HEK293 (cell line): Measurements from ENCODE around the gene SPIB.
A peak's percentile ranks its signal among the peaks of the same experiment; 100 is the strongest.

Experiments
- CTCF ChIA-PET: fragments of 350-600 bp; formaldehyde crosslinking; extraction: SDS; loops from one replicate; lab custom pipeline; 2021; ENCODE audit warnings: antibody characterized with exemption; lab: Yijun Ruan, JAX
- POLR2A ChIA-PET: fragments of 300-600 bp; formaldehyde crosslinking; extraction: SDS; loops from one replicate; lab custom pipeline; 2020; ENCODE audit warnings: antibody characterized with exemption, inconsistent platforms; lab: Yijun Ruan, JAX
- H3K27ac ChIP-seq: fragments of 200-500 bp; sonication (Bioruptor generic); 2 replicates; pipeline ENCODE4 v1.5.1; 2014; ENCODE audit warnings: low read depth, low read length, control low read depth, inconsistent platforms; ENCODE audit errors: extremely low read depth
- H3K36me3 ChIP-seq, 2 experiments: fragments of 200-500 bp in 1 of 2; sonication (Bioruptor generic) in 1 of 2; 1 replicate in 1 of 2; 2 replicates in 1 of 2; pipeline ENCODE4 v1.5.1; 2014 to 2017; ENCODE audit warnings: inconsistent platforms in 2 of 2, low read length in 2 of 2; ENCODE audit not compliant: control insufficient read depth in 2 of 2, insufficient read depth in 1 of 2
- H3K4me1 ChIP-seq: fragments of 200-500 bp; sonication (Bioruptor generic); 2 replicates; pipeline ENCODE4 v1.5.1; 2014; ENCODE audit warnings: mild to moderate bottlenecking, low read length, inconsistent platforms; ENCODE audit not compliant: control insufficient read depth, insufficient read depth
- H3K4me3 ChIP-seq: 2 replicates; pipeline ENCODE4 v1.5.1; 2011; ENCODE audit warnings: low read depth, mild to moderate bottlenecking, control low read depth, low read length, moderate library complexity
- H3K9me3 ChIP-seq: fragments of 200-500 bp; sonication (Bioruptor generic); 2 replicates; pipeline ENCODE4 v1.5.1; 2014; ENCODE audit warnings: low read depth, low read length, inconsistent platforms; ENCODE audit not compliant: control insufficient read depth, insufficient read depth
- GLIS1 ChIP-seq: fragments of 450-650 bp; formaldehyde crosslinking; IDR thresholded peaks from 2 replicates; pipeline ENCODE4 v1.5.1; 2016; ENCODE audit warnings: missing biosample characterization, missing genetic modification characterization
- KLF16 ChIP-seq: fragments of 450-650 bp; formaldehyde crosslinking; IDR thresholded peaks from 2 replicates; pipeline ENCODE4 v1.5.1; 2017; ENCODE audit warnings: missing biosample characterization, missing genetic modification characterization
- KLF7 ChIP-seq: fragments of 450-650 bp; formaldehyde crosslinking; IDR thresholded peaks from 2 replicates; pipeline ENCODE4 v1.5.1; 2016; ENCODE audit warnings: missing biosample characterization, missing genetic modification characterization, borderline replicate concordance
- MYNN ChIP-seq: fragments of 450-650 bp; formaldehyde crosslinking; IDR thresholded peaks from 2 replicates; pipeline ENCODE4 v1.5.1; 2016; ENCODE audit warnings: missing biosample characterization, missing genetic modification characterization, borderline replicate concordance
- OVOL3 ChIP-seq: fragments of 450-650 bp; formaldehyde crosslinking; IDR thresholded peaks from 2 replicates; pipeline ENCODE4 v1.5.1; 2016; ENCODE audit warnings: missing biosample characterization, missing genetic modification characterization
- ZNF221 ChIP-seq: fragments of 450-650 bp; formaldehyde crosslinking; IDR thresholded peaks from 2 replicates; pipeline ENCODE4 v1.5.1; 2017; ENCODE audit warnings: missing biosample characterization, missing genetic modification characterization, borderline replicate concordance
- ZNF239 ChIP-seq: fragments of 450-650 bp; formaldehyde crosslinking; IDR thresholded peaks from 2 replicates; pipeline ENCODE4 v1.5.1; 2016; ENCODE audit warnings: missing biosample characterization, missing genetic modification characterization
- ZNF248 ChIP-seq: fragments of 450-650 bp; formaldehyde crosslinking; IDR thresholded peaks from 2 replicates; pipeline ENCODE4 v1.5.1; 2017; ENCODE audit warnings: missing biosample characterization, missing genetic modification characterization
- ZNF324 ChIP-seq: fragments of 450-650 bp; formaldehyde crosslinking; IDR thresholded peaks from 2 replicates; pipeline ENCODE4 v1.5.1; 2016; ENCODE audit warnings: missing biosample characterization, missing genetic modification characterization
- ZNF426 ChIP-seq: fragments of 450-650 bp; formaldehyde crosslinking; IDR thresholded peaks from 2 replicates; pipeline ENCODE4 v1.5.1; 2017; ENCODE audit warnings: missing biosample characterization, missing genetic modification characterization, mild to moderate bottlenecking, inconsistent platforms, moderate library complexity
- ZNF473 ChIP-seq: fragments of 450-650 bp; formaldehyde crosslinking; IDR thresholded peaks from 2 replicates; pipeline ENCODE4 v1.5.1; 2017; ENCODE audit warnings: missing biosample characterization, missing genetic modification characterization
- ZNF48 ChIP-seq: fragments of 450-650 bp; formaldehyde crosslinking; IDR thresholded peaks from 2 replicates; pipeline ENCODE4 v1.5.1; 2016; ENCODE audit warnings: missing biosample characterization, missing genetic modification characterization
- ZNF521 ChIP-seq: fragments of 450-650 bp; formaldehyde crosslinking; IDR thresholded peaks from 2 replicates; pipeline ENCODE4 v1.5.1; 2017; ENCODE audit warnings: missing biosample characterization, mild to moderate bottlenecking, missing genetic modification characterization
- ZNF548 ChIP-seq: fragments of 450-650 bp; formaldehyde crosslinking; IDR thresholded peaks from 2 replicates; pipeline ENCODE4 v1.5.1; 2016; ENCODE audit warnings: missing biosample characterization, missing genetic modification characterization
- ZNF549 ChIP-seq: fragments of 450-650 bp; IDR thresholded peaks from 2 replicates; pipeline ENCODE4 v1.5.1; 2018; ENCODE audit warnings: missing biosample characterization, missing genetic modification characterization, mild to moderate bottlenecking, inconsistent platforms, moderate library complexity
- ZNF596 ChIP-seq: fragments of 450-650 bp; IDR thresholded peaks from 2 replicates; pipeline ENCODE4 v1.5.0; 2018; ENCODE audit warnings: missing biosample characterization, mild to moderate bottlenecking, missing genetic modification characterization, moderate library complexity
- ZNF624 ChIP-seq: fragments of 450-650 bp; formaldehyde crosslinking; IDR thresholded peaks from 2 replicates; pipeline ENCODE4 v1.5.1; 2017; ENCODE audit warnings: missing biosample characterization, missing genetic modification characterization
- ZNF626 ChIP-seq: fragments of 450-650 bp; sonication (Bioruptor Pico); formaldehyde crosslinking; IDR thresholded peaks from 2 replicates; pipeline ENCODE4 v1.5.1; 2018; ENCODE audit warnings: missing biosample characterization, missing genetic modification characterization, inconsistent platforms
- ZNF629 ChIP-seq: fragments of 450-650 bp; formaldehyde crosslinking; IDR thresholded peaks from 2 replicates; pipeline ENCODE4 v1.5.1; 2017; ENCODE audit warnings: missing biosample characterization, missing genetic modification characterization
- ZNF658 ChIP-seq: fragments of 450-650 bp; formaldehyde crosslinking; IDR thresholded peaks from 2 replicates; pipeline ENCODE4; 2016; ENCODE audit warnings: missing biosample characterization, missing genetic modification characterization
- ZNF660 ChIP-seq: fragments of 450-650 bp; IDR thresholded peaks from 2 replicates; pipeline ENCODE4 v1.5.1; 2018; ENCODE audit warnings: missing biosample characterization, mild to moderate bottlenecking, missing genetic modification characterization
- ZNF76 ChIP-seq: fragments of 450-650 bp; formaldehyde crosslinking; IDR thresholded peaks from 2 replicates; pipeline ENCODE4; 2016; ENCODE audit warnings: low read depth, missing biosample characterization, missing genetic modification characterization, borderline replicate concordance
- ZNF776 ChIP-seq: fragments of 450-650 bp; formaldehyde crosslinking; IDR thresholded peaks from 2 replicates; pipeline ENCODE4 v1.5.0; 2017; ENCODE audit warnings: missing biosample characterization, missing genetic modification characterization, borderline replicate concordance
- ZNF792 ChIP-seq: fragments of 450-650 bp; formaldehyde crosslinking; IDR thresholded peaks from 2 replicates; pipeline ENCODE4 v1.5.1; 2016; ENCODE audit warnings: missing biosample characterization, missing genetic modification characterization
- ZSCAN30 ChIP-seq: fragments of 450-650 bp; IDR thresholded peaks from 2 replicates; pipeline ENCODE4 v1.5.1; 2018; ENCODE audit warnings: missing biosample characterization, mild to moderate bottlenecking, missing genetic modification characterization, moderate library complexity
- TF ChIP-seq, protein P1 (sequence below): fragments of 450-650 bp; formaldehyde crosslinking; IDR thresholded peaks from 2 replicates; pipeline ENCODE4 v1.5.1; 2017; ENCODE audit warnings: missing biosample characterization, missing genetic modification characterization
- TF ChIP-seq, protein P2 (sequence below): fragments of 450-650 bp; formaldehyde crosslinking; IDR thresholded peaks from 2 replicates; pipeline ENCODE4 v1.5.1; 2016; ENCODE audit warnings: missing biosample characterization, missing genetic modification characterization, borderline replicate concordance
- TF ChIP-seq, protein P3 (sequence below): fragments of 450-650 bp; formaldehyde crosslinking; IDR thresholded peaks from 2 replicates; pipeline ENCODE4 v1.5.1; 2016; ENCODE audit warnings: missing biosample characterization, missing genetic modification characterization
- TF ChIP-seq, protein P4 (sequence below): fragments of 450-650 bp; formaldehyde crosslinking; conservative IDR thresholded peaks from 2 replicates; pipeline ENCODE4 v1.5.1; 2016; ENCODE audit warnings: low read depth, missing biosample characterization, missing genetic modification characterization

The SPIB gene

DNA sequence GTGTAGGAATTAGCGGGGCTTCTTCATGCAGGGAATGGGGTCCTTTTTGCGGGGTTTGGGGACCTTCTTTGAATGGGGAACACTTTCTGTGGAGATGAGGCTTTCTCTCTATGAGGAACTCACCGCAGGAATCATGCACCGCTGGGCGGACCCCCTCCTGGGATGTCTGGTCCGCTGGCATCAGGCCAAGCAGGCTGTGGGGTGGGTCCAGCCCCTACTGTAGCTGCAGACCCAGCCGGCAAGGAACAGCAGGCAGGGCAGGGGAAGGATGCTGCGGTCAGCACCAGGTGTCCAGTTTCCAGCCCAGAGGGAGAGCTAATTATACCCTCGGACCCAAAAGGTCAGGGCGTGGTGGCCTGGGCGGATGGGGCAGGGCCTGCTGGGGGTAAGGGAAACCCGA is 15.8 kb downstream of the SPIB start (continued):
- TF ChIP-seq, protein P1, sequence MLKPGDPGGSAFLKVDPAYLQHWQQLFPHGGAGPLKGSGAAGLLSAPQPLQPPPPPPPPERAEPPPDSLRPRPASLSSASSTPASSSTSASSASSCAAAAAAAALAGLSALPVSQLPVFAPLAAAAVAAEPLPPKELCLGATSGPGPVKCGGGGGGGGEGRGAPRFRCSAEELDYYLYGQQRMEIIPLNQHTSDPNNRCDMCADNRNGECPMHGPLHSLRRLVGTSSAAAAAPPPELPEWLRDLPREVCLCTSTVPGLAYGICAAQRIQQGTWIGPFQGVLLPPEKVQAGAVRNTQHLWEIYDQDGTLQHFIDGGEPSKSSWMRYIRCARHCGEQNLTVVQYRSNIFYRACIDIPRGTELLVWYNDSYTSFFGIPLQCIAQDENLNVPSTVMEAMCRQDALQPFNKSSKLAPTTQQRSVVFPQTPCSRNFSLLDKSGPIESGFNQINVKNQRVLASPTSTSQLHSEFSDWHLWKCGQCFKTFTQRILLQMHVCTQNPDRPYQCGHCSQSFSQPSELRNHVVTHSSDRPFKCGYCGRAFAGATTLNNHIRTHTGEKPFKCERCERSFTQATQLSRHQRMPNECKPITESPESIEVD: no peak
- TF ChIP-seq ZNF626 (tag by site-specific recombination) (no peak), ZSCAN30 (no peak), KLF16 (tag by site-specific recombination) (no peak), ZNF248 (tag by site-specific recombination) (no peak), ZNF658 (tag by site-specific recombination) (no peak), GLIS1 (tag by site-specific recombination) (peak; percentile 90), ZNF624 (tag by site-specific recombination) (no peak), ZNF629 (tag by site-specific recombination) (no peak), ZNF549 (tag by site-specific recombination) (no peak), ZNF324 (tag by site-specific recombination) (no peak), ZNF660 (tag by site-specific recombination) (no peak), ZNF596 (tag by site-specific recombination) (no peak), ZNF48 (tag by site-specific recombination) (no peak), ZNF548 (tag by site-specific recombination) (no peak)
- TF ChIP-seq, protein P2, sequence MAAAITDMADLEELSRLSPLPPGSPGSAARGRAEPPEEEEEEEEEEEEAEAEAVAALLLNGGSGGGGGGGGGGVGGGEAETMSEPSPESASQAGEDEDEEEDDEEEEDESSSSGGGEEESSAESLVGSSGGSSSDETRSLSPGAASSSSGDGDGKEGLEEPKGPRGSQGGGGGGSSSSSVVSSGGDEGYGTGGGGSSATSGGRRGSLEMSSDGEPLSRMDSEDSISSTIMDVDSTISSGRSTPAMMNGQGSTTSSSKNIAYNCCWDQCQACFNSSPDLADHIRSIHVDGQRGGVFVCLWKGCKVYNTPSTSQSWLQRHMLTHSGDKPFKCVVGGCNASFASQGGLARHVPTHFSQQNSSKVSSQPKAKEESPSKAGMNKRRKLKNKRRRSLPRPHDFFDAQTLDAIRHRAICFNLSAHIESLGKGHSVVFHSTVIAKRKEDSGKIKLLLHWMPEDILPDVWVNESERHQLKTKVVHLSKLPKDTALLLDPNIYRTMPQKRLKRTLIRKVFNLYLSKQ (tag by site-specific recombination): no peak
- TF ChIP-seq, protein P3, sequence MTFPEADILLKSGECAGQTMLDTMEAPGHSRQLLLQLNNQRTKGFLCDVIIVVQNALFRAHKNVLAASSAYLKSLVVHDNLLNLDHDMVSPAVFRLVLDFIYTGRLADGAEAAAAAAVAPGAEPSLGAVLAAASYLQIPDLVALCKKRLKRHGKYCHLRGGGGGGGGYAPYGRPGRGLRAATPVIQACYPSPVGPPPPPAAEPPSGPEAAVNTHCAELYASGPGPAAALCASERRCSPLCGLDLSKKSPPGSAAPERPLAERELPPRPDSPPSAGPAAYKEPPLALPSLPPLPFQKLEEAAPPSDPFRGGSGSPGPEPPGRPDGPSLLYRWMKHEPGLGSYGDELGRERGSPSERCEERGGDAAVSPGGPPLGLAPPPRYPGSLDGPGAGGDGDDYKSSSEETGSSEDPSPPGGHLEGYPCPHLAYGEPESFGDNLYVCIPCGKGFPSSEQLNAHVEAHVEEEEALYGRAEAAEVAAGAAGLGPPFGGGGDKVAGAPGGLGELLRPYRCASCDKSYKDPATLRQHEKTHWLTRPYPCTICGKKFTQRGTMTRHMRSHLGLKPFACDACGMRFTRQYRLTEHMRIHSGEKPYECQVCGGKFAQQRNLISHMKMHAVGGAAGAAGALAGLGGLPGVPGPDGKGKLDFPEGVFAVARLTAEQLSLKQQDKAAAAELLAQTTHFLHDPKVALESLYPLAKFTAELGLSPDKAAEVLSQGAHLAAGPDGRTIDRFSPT (tag by site-specific recombination): peak; percentile 46; the same call in 1 of the 2 replicates

DNA sequence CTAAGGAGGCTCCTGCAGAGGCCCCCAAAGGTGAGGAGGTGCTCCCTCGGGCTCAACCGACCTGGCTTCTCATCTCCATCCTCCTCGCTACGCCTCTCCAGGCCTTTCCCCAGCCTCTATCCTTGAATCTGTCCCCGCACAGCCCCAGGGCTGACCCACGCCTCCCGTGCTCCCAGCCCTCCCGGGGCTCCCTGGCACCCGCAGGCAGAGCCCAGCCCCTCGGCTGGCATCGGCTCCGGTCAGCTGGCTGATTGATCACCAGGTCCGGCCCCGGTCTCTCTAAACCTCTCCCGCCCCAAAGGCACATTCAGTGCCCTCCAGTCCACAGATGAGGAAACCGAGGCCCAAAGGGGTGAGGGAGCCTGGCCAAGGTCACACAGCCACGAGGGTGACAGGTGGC is 16.5 kb downstream of the SPIB start:
- no peak overlapping the region for H3K27ac ChIP-seq
- ChIA-PET CTCF (interaction anchor here (0.5 to 0.6 kb wide), 2 partner anchors 10 to 81 kb away, joined by 3 read pairs; no protein-coding TSS in a partner anchor), POLR2A (no interaction called here)
- H3K9me3 ChIP-seq: no peaks in the 10 kb centered on the region
- no peaks in the 10 kb centered on the region for H3K36me3 ChIP-seq
- H3K4me3 ChIP-seq: no peak overlapping the region
- no peak for TF ChIP-seq ZNF426 (tag by site-specific recombination)
- TF ChIP-seq ZNF792: no peak
- TF ChIP-seq ZNF521: no peak
- TF ChIP-seq ZNF776: no peak
- no peak for TF ChIP-seq ZNF239 (tag by site-specific recombination)
- TF ChIP-seq ZNF473 (tag by site-specific recombination): no peak
- TF ChIP-seq, protein P4, sequence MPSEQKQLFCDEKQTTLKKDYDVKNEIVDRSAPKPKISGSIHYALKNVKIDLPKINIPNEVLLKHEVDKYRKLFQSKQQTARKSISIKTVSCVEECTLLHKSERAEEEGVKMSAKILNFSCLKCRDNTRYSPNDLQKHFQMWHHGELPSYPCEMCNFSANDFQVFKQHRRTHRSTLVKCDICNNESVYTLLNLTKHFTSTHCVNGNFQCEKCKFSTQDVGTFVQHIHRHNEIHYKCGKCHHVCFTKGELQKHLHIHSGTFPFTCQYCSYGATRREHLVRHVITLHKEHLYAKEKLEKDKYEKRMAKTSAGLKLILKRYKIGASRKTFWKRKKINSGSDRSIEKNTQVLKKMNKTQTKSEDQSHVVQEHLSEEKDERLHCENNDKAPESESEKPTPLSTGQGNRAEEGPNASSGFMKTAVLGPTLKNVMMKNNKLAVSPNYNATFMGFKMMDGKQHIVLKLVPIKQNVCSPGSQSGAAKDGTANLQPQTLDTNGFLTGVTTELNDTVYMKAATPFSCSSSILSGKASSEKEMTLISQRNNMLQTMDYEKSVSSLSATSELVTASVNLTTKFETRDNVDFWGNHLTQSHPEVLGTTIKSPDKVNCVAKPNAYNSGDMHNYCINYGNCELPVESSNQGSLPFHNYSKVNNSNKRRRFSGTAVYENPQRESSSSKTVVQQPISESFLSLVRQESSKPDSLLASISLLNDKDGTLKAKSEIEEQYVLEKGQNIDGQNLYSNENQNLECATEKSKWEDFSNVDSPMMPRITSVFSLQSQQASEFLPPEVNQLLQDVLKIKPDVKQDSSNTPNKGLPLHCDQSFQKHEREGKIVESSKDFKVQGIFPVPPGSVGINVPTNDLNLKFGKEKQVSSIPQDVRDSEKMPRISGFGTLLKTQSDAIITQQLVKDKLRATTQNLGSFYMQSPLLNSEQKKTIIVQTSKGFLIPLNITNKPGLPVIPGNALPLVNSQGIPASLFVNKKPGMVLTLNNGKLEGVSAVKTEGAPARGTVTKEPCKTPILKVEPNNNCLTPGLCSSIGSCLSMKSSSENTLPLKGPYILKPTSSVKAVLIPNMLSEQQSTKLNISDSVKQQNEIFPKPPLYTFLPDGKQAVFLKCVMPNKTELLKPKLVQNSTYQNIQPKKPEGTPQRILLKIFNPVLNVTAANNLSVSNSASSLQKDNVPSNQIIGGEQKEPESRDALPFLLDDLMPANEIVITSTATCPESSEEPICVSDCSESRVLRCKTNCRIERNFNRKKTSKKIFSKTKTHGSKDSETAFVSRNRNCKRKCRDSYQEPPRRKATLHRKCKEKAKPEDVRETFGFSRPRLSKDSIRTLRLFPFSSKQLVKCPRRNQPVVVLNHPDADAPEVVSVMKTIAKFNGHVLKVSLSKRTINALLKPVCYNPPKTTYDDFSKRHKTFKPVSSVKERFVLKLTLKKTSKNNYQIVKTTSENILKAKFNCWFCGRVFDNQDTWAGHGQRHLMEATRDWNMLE: no peak
- no peak for TF ChIP-seq KLF7 (tag by site-specific recombination)
- TF ChIP-seq OVOL3 (tag by site-specific recombination): no peak
- no peak for TF ChIP-seq ZNF76
- TF ChIP-seq MYNN (tag by site-specific recombination): no peak
- no peak for TF ChIP-seq ZNF221 (tag by site-specific recombination)
- peaks cover 11% of the 10 kb centered on the region for H3K4me1 ChIP-seq
